GM18951 (cell line): ENCODE data around the gene FLRT2.

Experiments used
- POLR2A ChIP-seq: IDR thresholded peaks from 4 replicates; pipeline ENCODE4 v1.6.1; 2011; ENCODE audit warnings: mild to moderate bottlenecking; ENCODE audit not compliant: insufficient read length, insufficient read depth; ENCODE audit errors: extremely low read depth
- in situ Hi-C: fragments of 300-500 bp; cut with MboI; formaldehyde crosslinking; loops from one replicate; pipeline ENCODE4 v1.12.0; 2022; ENCODE audit warnings: low sequenced_read_pairs, mixed read lengths, inconsistent platforms; ENCODE audit not compliant: unreplicated experiment

FLRT2 gene

DNA sequence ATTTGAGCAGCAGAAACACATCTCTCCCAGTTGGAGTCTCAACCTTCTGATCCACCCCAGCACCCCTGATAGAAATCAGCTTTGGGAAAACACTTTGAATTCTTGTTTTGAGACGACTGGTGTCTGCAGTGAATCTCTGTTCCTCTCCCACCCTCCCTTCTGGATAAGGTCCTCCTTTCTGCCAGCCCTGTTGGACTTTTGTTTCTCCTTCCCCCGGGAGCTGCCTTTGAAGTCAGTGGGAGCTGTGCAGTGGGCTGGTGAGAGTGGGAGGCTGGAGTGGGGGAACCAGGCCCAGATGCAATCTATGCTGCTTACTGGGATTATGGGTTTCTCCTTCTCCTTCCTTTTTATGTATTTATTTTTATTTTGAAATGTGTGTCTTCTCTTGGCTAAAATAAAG is 49.0 kb downstream of the FLRT2 start:
- in situ Hi-C loops = no loop called here
- TF ChIP-seq POLR2A = no peak

DNA sequence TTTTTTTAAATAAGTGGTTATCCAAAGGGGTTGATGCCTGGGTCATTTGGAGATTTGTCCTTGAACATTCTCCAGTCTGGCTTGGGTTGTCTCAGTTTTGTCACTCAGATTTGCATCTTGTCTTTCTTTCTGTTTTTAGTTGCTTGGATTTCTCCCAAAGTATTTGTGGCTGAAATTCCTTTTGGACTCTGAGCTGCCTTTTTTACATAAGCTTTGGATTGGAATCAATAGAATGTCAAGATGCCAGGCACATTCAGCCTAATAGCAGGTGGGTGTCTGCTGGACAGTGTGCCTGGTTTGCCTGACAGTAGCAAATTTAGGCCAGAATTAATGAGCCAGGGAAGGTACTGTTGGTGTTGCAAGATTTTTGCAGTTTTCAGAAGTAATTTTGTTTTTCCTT is 50.0 kb downstream of the FLRT2 start:
- TF ChIP-seq POLR2A = no peak
- in situ Hi-C loops = no loop called here

DNA sequence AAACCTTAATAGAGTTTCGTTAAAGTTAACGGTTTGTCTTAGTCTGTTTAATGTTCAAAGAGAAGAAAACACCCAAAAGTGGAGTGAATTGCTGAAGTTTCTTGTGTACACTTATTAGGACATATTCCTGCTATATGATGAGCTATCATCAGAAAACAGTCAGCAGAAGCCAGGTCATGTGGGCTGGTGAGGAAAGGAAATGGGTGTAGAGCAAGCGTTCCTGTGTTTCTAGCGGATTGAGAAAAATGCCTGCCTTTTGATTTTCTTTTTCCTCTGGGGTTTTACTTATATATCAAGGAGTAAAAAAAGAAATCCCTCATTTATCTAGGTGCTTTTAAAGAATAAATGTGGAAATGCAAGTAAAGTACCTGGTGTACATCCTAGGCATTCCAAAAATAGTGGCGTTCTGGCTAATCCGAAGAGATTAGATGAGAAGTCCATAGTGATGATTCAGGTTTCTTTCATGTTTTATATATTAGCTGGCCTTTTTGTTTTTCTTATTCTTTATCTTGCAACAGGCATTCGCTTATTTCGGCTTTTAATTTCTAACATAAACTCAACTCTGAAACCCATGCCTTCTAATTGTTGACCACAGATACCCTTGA is 50.7 kb downstream of the FLRT2 start:
- no peak for TF ChIP-seq POLR2A
- in situ Hi-C loops = no loop called here

DNA sequence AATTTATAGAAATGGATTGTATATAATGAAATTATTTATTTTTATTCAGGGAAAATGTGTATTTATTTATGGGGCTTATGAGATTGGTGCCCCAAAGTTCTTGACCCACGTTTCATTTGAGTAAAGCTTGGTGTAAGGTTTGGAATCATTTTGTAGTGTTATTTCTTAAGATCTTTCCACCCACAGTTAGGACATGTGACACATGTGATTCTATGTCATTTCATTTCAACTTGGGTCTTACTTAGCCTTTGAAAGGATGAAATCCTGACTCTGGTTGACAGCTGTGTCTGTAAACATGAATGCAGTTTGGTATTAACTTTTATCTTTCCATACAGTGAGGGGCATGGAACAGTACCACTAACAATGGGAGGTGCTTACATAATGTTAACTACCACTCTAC is 51.7 kb downstream of the FLRT2 start:
- in situ Hi-C loops = no loop called here
- TF ChIP-seq POLR2A = no peak

DNA sequence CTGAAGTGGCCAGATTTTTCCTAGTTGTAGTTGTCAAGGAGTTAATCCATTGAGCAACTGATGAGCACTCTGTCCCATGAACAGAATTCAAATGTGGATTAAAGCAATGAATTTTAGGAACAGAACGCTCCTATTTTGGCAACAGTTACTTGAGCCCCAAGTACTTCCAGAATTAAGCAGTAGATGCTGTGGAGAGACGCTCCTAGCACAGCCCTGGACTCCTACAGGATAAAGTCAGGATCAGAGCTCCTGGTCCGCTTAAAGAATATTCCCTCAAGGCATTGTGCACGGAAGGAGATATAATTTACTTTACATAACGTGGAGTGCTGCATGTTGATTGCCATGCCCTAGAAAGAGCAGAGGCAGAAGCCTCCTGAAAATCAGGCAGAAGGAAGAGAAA is 53.4 kb downstream of the FLRT2 start:
- TF ChIP-seq POLR2A = no peak

DNA sequence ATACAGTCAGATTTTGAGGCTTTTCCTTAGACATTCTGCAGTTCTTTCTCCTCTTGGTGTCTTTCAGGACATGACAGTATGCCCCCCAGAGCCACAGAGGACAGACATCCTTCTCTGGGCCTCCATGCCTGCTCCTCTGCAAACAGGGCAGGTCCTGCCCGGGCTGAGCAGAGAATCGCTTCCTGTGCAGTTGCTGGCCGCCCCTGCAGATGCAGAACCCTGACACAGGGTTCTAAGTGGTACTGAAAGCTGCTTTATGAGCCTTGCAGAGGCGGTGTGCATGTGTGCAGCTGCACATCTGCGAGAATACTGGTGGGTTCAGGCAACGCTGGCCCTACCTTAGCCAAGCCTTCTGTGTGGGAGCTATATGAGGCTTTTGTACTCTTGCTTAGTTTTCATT is 54.5 kb downstream of the FLRT2 start:
- in situ Hi-C loops = no loop called here
- no peak for TF ChIP-seq POLR2A

More for the DNA sequence above, 53.4 kb downstream of the FLRT2 start:
- in situ Hi-C loops = no loop called here

DNA sequence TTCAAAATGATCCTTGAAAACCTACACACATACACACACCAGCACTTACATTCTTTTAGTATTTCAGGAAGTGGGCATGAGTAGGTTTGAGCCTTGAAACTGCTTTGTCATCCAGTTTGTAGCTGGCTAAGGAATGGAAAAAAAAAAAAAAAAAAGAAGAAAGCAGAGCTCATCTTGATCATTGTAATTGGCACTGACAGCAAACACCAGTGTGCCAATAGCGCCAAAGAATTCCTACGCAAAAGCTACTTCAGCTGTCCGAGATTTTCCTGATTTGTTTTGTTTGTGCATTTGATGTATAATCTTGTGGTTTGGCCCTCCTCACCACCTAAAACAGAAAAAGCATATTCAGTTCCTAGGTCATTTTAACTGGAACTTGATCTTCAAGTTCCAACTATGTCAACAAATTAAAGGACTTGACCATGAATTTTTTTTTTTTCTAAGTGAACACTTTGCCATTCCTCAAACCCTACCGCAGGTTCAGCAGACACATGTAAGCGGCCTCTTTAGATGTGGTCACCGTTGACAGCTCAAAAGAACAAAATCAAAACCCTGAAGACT is 57.3 kb downstream of the FLRT2 start:
- no peak for TF ChIP-seq POLR2A
- in situ Hi-C loops = no loop called here

DNA sequence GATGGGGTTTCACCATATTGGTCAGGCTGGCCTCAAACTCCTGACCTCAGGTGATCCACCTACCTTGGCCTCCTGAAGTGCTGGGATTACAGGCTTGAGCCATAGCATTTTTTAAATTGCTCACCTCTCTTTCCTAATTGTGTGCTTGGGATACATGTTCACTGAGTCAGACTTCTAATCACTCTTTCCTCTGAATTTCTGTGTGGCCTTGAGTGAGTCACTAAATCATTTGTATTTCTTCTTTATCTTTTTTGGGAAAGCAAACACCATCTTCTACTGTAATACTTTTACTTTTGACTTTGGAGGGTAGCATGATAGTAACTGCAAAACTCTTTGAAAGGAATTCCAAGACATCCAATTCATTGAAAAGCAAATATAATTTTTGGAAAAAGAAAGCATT is 60.8 kb downstream of the FLRT2 start:
- no peak for TF ChIP-seq POLR2A
- in situ Hi-C loops = no loop called here

DNA sequence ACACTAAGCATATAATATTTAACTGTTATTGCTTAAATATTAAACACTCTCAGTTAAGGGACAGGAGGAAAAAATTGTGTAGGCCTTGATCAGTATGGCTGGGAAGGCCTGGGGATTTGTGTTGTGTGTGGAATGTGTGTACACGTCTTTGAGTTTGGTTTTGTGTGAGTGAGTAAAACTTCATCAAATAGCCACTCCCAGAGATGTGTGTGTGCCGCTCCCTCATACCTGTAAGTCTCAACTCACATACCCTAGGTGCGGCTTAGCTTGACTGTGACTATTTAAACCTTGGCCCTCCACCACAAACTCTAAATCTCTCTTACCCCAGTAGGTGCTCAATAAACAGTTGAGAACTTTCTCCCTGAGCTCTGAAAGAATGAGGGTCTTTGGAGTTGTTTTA is 64.3 kb downstream of the FLRT2 start:
- in situ Hi-C loops = no loop called here
- TF ChIP-seq POLR2A = no peak

DNA sequence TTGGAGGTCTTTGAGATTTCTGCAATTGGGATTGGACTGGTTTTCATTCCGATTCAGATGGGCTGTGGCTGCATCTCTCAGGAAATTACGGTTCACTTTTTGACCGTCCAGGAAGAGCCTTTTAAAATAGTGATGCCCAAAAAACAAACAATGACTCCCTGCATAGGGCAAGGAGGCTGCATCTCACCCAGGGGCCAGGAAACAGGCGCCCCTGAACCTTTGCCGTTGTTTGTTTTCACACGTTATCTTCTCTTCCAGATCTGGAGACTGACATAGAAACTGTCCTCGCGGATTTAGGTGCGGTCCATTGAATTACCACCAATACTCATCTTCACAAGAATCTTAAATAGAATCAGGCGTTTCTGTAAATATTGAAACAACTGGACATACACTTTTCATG is 66.0 kb downstream of the FLRT2 start:
- in situ Hi-C loops = no loop called here
- no peak for TF ChIP-seq POLR2A

DNA sequence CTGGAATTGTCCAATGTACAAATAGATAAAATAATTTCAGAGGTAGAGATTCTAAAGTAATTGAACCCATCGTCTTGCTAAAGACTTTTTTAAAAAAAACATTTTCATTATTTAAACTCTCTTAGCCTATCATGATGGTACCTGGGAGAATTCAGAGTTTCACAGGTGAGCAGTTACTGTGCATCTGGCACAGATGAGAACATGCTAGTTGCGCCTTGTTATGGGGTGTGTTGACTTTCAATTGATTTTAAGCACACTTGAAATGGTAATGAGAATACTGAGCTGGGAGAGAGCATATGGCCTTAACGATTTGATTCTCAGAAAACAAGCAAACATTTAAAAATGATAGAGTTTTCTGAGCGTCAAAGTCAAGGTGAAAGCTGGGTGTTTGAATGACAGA is 66.6 kb downstream of the FLRT2 start:
- TF ChIP-seq POLR2A = no peak
- in situ Hi-C loops = no loop called here

DNA sequence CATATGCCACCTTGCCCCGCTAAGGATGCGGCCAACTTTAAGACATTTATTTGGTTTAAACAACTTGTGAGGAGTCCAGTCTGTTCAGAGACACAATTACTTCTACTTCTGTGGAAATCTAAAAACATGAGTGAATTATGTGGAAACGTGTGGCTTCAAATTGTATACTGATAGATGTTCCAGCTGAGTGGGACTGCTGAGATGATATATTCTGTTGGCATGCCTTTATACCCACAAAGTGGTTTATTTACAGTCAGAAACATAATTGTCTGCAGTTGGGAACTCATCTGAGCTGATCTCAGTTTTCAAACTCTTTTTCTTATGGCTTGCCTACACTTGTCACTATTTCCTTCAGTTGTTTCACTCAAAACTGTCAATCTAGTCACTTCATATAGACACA is 67.8 kb downstream of the FLRT2 start:
- in situ Hi-C loops = no loop called here
- TF ChIP-seq POLR2A = no peak

DNA sequence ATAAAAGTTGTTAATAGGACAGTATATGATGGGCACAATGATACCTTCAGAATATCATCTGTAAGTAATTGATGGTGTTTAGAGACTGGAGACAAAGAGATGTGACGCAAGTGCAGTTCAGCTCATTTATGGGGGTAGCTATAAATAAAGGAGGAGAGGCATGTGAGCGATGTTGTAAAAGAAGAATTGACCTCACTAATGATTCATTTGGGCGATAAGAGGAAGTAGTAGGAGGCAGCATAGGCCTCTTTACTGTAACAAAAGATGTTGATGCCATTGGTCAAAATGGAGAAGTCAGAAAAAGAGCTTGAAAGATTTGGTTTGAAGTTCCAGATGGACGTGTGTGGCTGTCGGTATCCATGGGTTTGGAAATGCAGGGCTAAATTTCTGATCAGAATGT is 70.0 kb downstream of the FLRT2 start:
- TF ChIP-seq POLR2A = no peak
- in situ Hi-C loops = no loop called here

DNA sequence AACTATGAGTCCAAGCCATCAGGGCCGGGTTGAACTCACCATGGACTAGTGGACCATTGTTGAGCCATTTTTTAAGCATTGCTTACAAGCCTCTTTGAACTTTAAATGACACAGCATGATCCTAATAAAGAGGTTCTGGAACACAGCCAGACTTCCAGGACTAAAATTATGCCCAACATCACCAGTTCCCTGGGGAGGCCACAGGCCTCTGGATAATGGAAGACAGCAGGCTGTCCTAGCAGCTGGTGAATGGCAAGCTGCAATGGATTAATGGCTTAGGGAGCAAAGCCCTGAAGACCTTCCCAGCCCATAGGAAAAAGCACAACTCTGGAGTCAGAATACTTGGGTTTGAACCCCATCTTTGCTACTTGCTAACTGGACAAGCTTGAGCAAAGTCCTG is 71.3 kb downstream of the FLRT2 start:
- in situ Hi-C loops = no loop called here
- no peak for TF ChIP-seq POLR2A

DNA sequence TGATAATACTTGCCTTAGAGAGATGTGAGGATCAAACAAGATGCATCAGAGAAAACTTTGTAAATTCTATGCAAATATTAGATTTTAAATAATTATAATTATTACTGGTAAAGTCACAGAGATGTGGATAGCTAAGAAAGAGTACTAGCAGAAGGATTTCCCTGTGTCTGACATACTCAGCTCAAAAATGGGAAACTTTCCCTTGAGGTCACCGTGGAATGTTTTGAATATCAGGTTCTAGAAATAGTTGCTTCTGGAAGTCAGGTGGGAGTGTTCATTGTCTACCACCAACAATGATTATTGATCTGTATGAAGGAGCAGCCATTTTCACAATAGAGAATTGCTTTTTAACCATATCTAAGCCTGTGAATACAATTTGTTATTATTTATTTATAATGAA is 71.7 kb downstream of the FLRT2 start:
- TF ChIP-seq POLR2A = no peak
- in situ Hi-C loops = no loop called here

DNA sequence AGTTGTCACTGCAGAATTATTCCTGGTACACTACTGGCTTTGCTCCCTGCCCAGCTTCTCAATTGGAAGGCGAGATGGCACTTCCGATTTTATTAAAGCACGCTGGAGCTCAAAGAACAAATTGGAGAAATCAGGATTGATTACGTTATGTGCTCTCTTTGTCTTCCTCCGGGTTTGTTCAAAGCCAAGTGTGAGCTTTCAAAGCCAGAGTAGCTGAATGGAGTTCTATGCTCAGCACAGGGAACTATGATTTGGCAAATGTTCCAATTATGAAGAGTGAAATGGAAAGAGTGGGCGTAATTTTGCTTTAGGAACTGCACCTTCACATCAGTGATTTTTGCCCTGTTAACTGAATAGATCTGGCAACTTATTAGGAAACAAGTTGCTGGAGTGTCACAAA is 72.4 kb downstream of the FLRT2 start:
- TF ChIP-seq POLR2A = no peak
- in situ Hi-C loops = no loop called here
